CD4-positive, alpha-beta T cell treated with Interferon gamma for 1 hour (primary cell): ENCODE results near the gene SPDEF.

Source experiments
- DNase-seq: peaks from one replicate; pipeline ENCODE4 v3.0.0-alpha.2; 2020

The SPDEF gene

GRCh38 chr6:34526241-34526972 lies 29.7 kb downstream of the SPDEF start:
- DNase-seq = no peak

GRCh38 chr6:34525431-34526175 lies 30.5 kb downstream of the SPDEF start:
- no peak for DNase-seq

- DNase-seq = no peak
These were observed 31.2 kb downstream of the SPDEF start for GRCh38 chr6:34524971-34525370.

GRCh38 chr6:34524499-34524898 lies 31.6 kb downstream of the SPDEF start:
- no peak for DNase-seq

- no peak for DNase-seq
These were observed 32.5 kb downstream of the SPDEF start for GRCh38 chr6:34523441-34524206.

- DNase-seq = no peak
These were observed 33.4 kb downstream of the SPDEF start for GRCh38 chr6:34522761-34523160.

- no peak for DNase-seq
These were observed 34.5 kb downstream of the SPDEF start for GRCh38 chr6:34521463-34522285.

- no peak for DNase-seq
These were observed 35.3 kb downstream of the SPDEF start for GRCh38 chr6:34520645-34521462.

- no peak for DNase-seq
These were observed 36.0 kb downstream of the SPDEF start for GRCh38 chr6:34519971-34520644.

GRCh38 chr6:34518669-34519365 lies 37.3 kb downstream of the SPDEF start:
- DNase-seq = no peak

GRCh38 chr6:34517966-34518365 lies 38.2 kb downstream of the SPDEF start:
- no peak for DNase-seq

GRCh38 chr6:34517461-34517881 lies 38.7 kb downstream of the SPDEF start:
- DNase-seq = no peak

- no peak for DNase-seq
These were observed 39.5 kb downstream of the SPDEF start for GRCh38 chr6:34516391-34517324.

- DNase-seq = no peak
These were observed 40.4 kb downstream of the SPDEF start for GRCh38 chr6:34515473-34516387.

- DNase-seq = no peak
These were observed 41.3 kb downstream of the SPDEF start for GRCh38 chr6:34514593-34515472.

GRCh38 chr6:34514112-34514511 lies 42.0 kb downstream of the SPDEF start:
- DNase-seq = no peak

- DNase-seq = no peak
These were observed 42.5 kb downstream of the SPDEF start for GRCh38 chr6:34513646-34514045.
